Testis (tissue), 2 donors: ENCODE results near the gene PSTPIP1.

Experiments
- POLR2A ChIP-seq: fragments of 450-650 bp; IDR thresholded peaks from one replicate; pipeline ENCODE4 v1.6.1; 2017; ENCODE audit warnings: antibody characterized with exemption, mild to moderate bottlenecking, moderate library complexity
- TF ChIP-seq, protein P1 (sequence below), 3 experiments: fragments of 450-650 bp in 2 of 3; fragments of 200-600 bp in 1 of 3; sonication (generic) in 1 of 3; IDR thresholded peaks; one replicate each; pipeline ENCODE4 v1.5.1; 2016 to 2019; ENCODE audit warnings: antibody characterized with exemption in 3 of 3, mild to moderate bottlenecking in 2 of 3, moderate library complexity in 1 of 3

DNA sequence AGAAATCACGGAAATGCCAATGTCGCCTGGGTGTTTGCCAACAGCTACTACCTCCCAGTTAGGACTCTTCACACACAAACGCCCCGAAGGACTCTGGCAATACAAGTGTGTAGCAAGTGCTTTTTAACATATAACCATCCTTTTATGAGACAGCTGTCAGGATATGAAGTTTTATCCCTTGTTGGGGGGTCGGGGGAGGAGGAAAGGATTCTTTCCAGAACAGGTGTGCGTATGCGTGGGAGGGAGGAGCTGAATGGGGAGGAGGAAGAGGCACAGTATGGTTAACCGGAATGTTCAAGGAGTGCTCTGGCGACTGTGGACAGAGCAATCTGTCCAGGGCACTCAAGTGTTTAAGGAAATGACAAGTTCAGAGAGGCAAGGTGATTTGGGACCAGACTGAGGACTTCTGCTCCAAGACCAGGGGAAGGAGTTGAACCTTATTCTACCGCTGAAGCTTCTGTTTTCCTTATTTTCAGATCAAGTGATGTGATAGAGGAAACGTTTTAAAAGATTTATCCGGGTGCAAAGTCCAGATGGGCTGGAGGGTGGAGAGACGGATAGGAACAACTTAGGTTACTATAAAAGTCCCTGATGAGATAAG lies 74.7 kb downstream of the PSTPIP1 start:
- TF ChIP-seq, protein P1, sequence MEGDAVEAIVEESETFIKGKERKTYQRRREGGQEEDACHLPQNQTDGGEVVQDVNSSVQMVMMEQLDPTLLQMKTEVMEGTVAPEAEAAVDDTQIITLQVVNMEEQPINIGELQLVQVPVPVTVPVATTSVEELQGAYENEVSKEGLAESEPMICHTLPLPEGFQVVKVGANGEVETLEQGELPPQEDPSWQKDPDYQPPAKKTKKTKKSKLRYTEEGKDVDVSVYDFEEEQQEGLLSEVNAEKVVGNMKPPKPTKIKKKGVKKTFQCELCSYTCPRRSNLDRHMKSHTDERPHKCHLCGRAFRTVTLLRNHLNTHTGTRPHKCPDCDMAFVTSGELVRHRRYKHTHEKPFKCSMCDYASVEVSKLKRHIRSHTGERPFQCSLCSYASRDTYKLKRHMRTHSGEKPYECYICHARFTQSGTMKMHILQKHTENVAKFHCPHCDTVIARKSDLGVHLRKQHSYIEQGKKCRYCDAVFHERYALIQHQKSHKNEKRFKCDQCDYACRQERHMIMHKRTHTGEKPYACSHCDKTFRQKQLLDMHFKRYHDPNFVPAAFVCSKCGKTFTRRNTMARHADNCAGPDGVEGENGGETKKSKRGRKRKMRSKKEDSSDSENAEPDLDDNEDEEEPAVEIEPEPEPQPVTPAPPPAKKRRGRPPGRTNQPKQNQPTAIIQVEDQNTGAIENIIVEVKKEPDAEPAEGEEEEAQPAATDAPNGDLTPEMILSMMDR (IDR thresholded peaks at IDR 0.05), result no peak
- TF ChIP-seq POLR2A, result no peak
